Measurements from ENCODE around the gene SCAF1. TPM values are rescaled to one million over a fixed set of nuclear protein-coding genes. Genes with fewer than 3 reads are reported as not detected.
A peak's percentile ranks its signal among the peaks of the same experiment; 100 is the strongest.

The SCAF1 gene
- total RNA-seq, 1 donor from 2014 or later: 79.7 TPM

GRCh38 chr19:49689133-49690078 is 47.4 kb downstream of the SCAF1 start, which contains the start of gene ADM5:
ADM5 (plus strand) TSS chr19:49689594; CDS start chr19:49689838, 244 bp downstream.
- H3K27me3 Mint-ChIP-seq (ENCODE audit: insufficient read depth): peaks cover 14% of the 10 kb centered on the region
- peak within 1 kb of the TSS; percentile 5 for H3K4me3 Mint-ChIP-seq
- H3K27ac Mint-ChIP-seq: peak within 1 kb of the TSS; percentile 70
- H3K9me3 Mint-ChIP-seq: no peaks in the 10 kb centered on the region
- peaks cover 26% of the 10 kb centered on the region for H3K36me3 Mint-ChIP-seq (ENCODE audit: low read depth)
- intact Hi-C loops (cut with micrococcal nuclease): no loop called here
- DNase-seq (ENCODE audit: low spot score): no peak
- H3K4me1 Mint-ChIP-seq (ENCODE audit: low read depth): peaks cover 19% of the 10 kb centered on the region

GRCh38 chr19:49690079-49690655 is 48.2 kb downstream of the SCAF1 start:
- peaks cover 25% of the 10 kb centered on the region for H3K36me3 Mint-ChIP-seq (ENCODE audit: low read depth)
- peak overlapping the region; percentile 70 for H3K27ac Mint-ChIP-seq
- intact Hi-C loops (cut with micrococcal nuclease): no loop called here
- peaks cover 14% of the 10 kb centered on the region for H3K27me3 Mint-ChIP-seq (ENCODE audit: insufficient read depth)
- H3K9me3 Mint-ChIP-seq: no peaks in the 10 kb centered on the region
- no peak for DNase-seq (ENCODE audit: low spot score)
- H3K4me1 Mint-ChIP-seq (ENCODE audit: low read depth): peaks cover 19% of the 10 kb centered on the region
- peak overlapping the region; percentile 77 for H3K4me3 Mint-ChIP-seq

- intact Hi-C loops (cut with micrococcal nuclease): no loop called here
- H3K27me3 Mint-ChIP-seq (ENCODE audit: insufficient read depth): peaks cover 14% of the 10 kb centered on the region
- peaks cover 19% of the 10 kb centered on the region for H3K36me3 Mint-ChIP-seq (ENCODE audit: low read depth)
- DNase-seq (ENCODE audit: low spot score): no peak
- peak within 1 kb of the TSS; percentile 77 for H3K4me3 Mint-ChIP-seq
- H3K9me3 Mint-ChIP-seq: no peaks in the 10 kb centered on the region
- peak within 1 kb of the TSS; percentile 70 for H3K27ac Mint-ChIP-seq
- H3K4me1 Mint-ChIP-seq (ENCODE audit: low read depth): peaks cover 19% of the 10 kb centered on the region
Observed at GRCh38 chr19:49690656-49691242, 48.7 kb downstream of the SCAF1 start, which contains the start of gene CPT1C. CPT1C (plus strand) TSS chr19:49691116; CDS start chr19:49692253, 1,137 bp downstream.

- DNase-seq (ENCODE audit: low spot score): no peak
- H3K27me3 Mint-ChIP-seq (ENCODE audit: insufficient read depth): peaks cover 14% of the 10 kb centered on the region
- intact Hi-C loops (cut with micrococcal nuclease): no loop called here
Observed at GRCh38 chr19:49691243-49692146, 49.5 kb downstream of the SCAF1 start.

GRCh38 chr19:49692147-49692506 is 50.1 kb downstream of the SCAF1 start:
- Mint-ChIP-seq H3K9me3 (no peaks in the 10 kb centered on the region), H3K4me3 (no peak overlapping the region), H3K36me3 (ENCODE audit: low read depth) (peaks cover 14% of the 10 kb centered on the region), H3K4me1 (ENCODE audit: low read depth) (peaks cover 19% of the 10 kb centered on the region), H3K27ac (no peak overlapping the region), H3K27me3 (ENCODE audit: insufficient read depth) (peaks cover 14% of the 10 kb centered on the region)
- DNase-seq (ENCODE audit: low spot score): no peak
- intact Hi-C loops (cut with micrococcal nuclease): no loop called here

More at GRCh38 chr19:49691243-49692146, 49.5 kb downstream of the SCAF1 start:
- Mint-ChIP-seq H3K9me3 (no peaks in the 10 kb centered on the region), H3K27ac (no peak overlapping the region), H3K36me3 (ENCODE audit: low read depth) (peaks cover 18% of the 10 kb centered on the region), H3K4me3 (peak overlapping the region; percentile 77), H3K4me1 (ENCODE audit: low read depth) (peaks cover 19% of the 10 kb centered on the region)

- Mint-ChIP-seq H3K27ac (no peak overlapping the region), H3K4me3 (no peak overlapping the region), H3K27me3 (ENCODE audit: insufficient read depth) (peaks cover 6% of the 10 kb centered on the region), H3K36me3 (ENCODE audit: low read depth) (no peaks in the 10 kb centered on the region), H3K4me1 (ENCODE audit: low read depth) (peaks cover 4% of the 10 kb centered on the region), H3K9me3 (no peaks in the 10 kb centered on the region)
- intact Hi-C loops (cut with micrococcal nuclease): no loop called here
- DNase-seq (ENCODE audit: low spot score): no peak
Observed at GRCh38 chr19:49696115-49696514, 54.1 kb downstream of the SCAF1 start.

- Mint-ChIP-seq H3K27me3 (ENCODE audit: insufficient read depth) (peaks cover 6% of the 10 kb centered on the region), H3K4me1 (ENCODE audit: low read depth) (no peaks in the 10 kb centered on the region), H3K36me3 (ENCODE audit: low read depth) (no peaks in the 10 kb centered on the region), H3K4me3 (no peak overlapping the region), H3K27ac (no peak overlapping the region), H3K9me3 (no peaks in the 10 kb centered on the region)
- no peak for DNase-seq (ENCODE audit: low spot score)
- intact Hi-C loops (cut with micrococcal nuclease): no loop called here
Observed at GRCh38 chr19:49696865-49697264, 54.9 kb downstream of the SCAF1 start.

GRCh38 chr19:49699364-49699763 is 57.4 kb downstream of the SCAF1 start:
- no peak overlapping the region for H3K27ac Mint-ChIP-seq
- H3K4me3 Mint-ChIP-seq: no peak overlapping the region

GRCh38 chr19:49700563-49700962 is 58.6 kb downstream of the SCAF1 start:
- Mint-ChIP-seq H3K9me3 (no peaks in the 10 kb centered on the region), H3K4me3 (no peak overlapping the region), H3K27ac (no peak overlapping the region), H3K27me3 (ENCODE audit: insufficient read depth) (peaks cover 5% of the 10 kb centered on the region), H3K36me3 (ENCODE audit: low read depth) (no peaks in the 10 kb centered on the region), H3K4me1 (ENCODE audit: low read depth) (no peaks in the 10 kb centered on the region)
- intact Hi-C loops (cut with micrococcal nuclease): no loop called here
- DNase-seq (ENCODE audit: low spot score): no peak

More at GRCh38 chr19:49699364-49699763, 57.4 kb downstream of the SCAF1 start:
- intact Hi-C loops (cut with micrococcal nuclease): no loop called here
- no peaks in the 10 kb centered on the region for H3K36me3 Mint-ChIP-seq (ENCODE audit: low read depth)
- no peak for DNase-seq (ENCODE audit: low spot score)
- no peaks in the 10 kb centered on the region for H3K9me3 Mint-ChIP-seq
- no peaks in the 10 kb centered on the region for H3K4me1 Mint-ChIP-seq (ENCODE audit: low read depth)
- H3K27me3 Mint-ChIP-seq (ENCODE audit: insufficient read depth): peaks cover 5% of the 10 kb centered on the region

GRCh38 chr19:49701271-49701786 is 59.3 kb downstream of the SCAF1 start:
- Mint-ChIP-seq H3K9me3 (no peaks in the 10 kb centered on the region), H3K4me3 (no peak overlapping the region), H3K27me3 (ENCODE audit: insufficient read depth) (peaks cover 6% of the 10 kb centered on the region), H3K36me3 (ENCODE audit: low read depth) (no peaks in the 10 kb centered on the region), H3K4me1 (ENCODE audit: low read depth) (no peaks in the 10 kb centered on the region), H3K27ac (no peak overlapping the region)
- DNase-seq (ENCODE audit: low spot score): no peak
- intact Hi-C loops (cut with micrococcal nuclease): no loop called here

- no peaks in the 10 kb centered on the region for H3K36me3 Mint-ChIP-seq (ENCODE audit: low read depth)
- H3K4me3 Mint-ChIP-seq: no peak overlapping the region
- no peak for DNase-seq (ENCODE audit: low spot score)
- H3K4me1 Mint-ChIP-seq (ENCODE audit: low read depth): no peaks in the 10 kb centered on the region
- H3K27me3 Mint-ChIP-seq (ENCODE audit: insufficient read depth): peaks cover 6% of the 10 kb centered on the region
- no peaks in the 10 kb centered on the region for H3K9me3 Mint-ChIP-seq
- intact Hi-C loops (cut with micrococcal nuclease): no loop called here
- no peak overlapping the region for H3K27ac Mint-ChIP-seq
Observed at GRCh38 chr19:49704888-49705642, 63.1 kb downstream of the SCAF1 start.
